ENCODE data around the gene MSS51. TPM values are rescaled to one million over a fixed set of nuclear protein-coding genes. Genes with fewer than 3 reads are reported as not detected.

Gene MSS51
- total RNA-seq, 4 donors from 2014 or later, result 1.0 to 4.6 (median 2.0) TPM

GRCh38 chr10:73408061-73408460 lies 25.3 kb downstream of the MSS51 start:
- no peak for ATAC-seq (ENCODE audit: low FRiP score)
- TF ChIP-seq CTCF (IDR thresholded peaks at IDR 0.05), result no peak
- no peak for DNase-seq (ENCODE audit: low spot score)

DNA sequence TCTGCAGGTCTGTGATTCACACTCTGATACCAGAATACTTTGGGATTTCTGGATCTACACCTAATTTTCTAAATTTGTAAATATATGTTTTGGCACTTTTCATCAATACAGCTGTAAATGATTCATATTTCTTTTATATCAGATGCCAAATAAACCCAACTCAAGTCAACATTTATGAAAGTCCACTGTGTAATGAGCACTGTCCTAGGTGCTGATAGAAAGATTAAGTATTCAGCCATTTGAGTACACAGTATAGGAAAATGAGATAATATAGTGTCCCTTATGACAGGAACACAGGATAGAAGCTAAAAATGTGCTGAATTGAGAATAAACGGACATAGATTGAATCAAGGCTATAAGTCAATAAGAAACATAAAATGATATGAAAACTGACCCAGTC lies 25.9 kb downstream of the MSS51 start:
- TF ChIP-seq CTCF (IDR thresholded peaks at IDR 0.05), result no peak
- ATAC-seq (ENCODE audit: low FRiP score) (no peak), DNase-seq (ENCODE audit: low spot score) (no peak)

GRCh38 chr10:73406846-73407245 lies 26.5 kb downstream of the MSS51 start:
- no peak for TF ChIP-seq CTCF (IDR thresholded peaks at IDR 0.05)
- DNase-seq (ENCODE audit: low spot score), result no peak

GRCh38 chr10:73405556-73405955 lies 27.8 kb downstream of the MSS51 start:
- no peak for TF ChIP-seq CTCF (IDR thresholded peaks at IDR 0.05)

More at GRCh38 chr10:73406846-73407245, 26.5 kb downstream of the MSS51 start:
- ATAC-seq (ENCODE audit: low FRiP score), result no peak

DNA sequence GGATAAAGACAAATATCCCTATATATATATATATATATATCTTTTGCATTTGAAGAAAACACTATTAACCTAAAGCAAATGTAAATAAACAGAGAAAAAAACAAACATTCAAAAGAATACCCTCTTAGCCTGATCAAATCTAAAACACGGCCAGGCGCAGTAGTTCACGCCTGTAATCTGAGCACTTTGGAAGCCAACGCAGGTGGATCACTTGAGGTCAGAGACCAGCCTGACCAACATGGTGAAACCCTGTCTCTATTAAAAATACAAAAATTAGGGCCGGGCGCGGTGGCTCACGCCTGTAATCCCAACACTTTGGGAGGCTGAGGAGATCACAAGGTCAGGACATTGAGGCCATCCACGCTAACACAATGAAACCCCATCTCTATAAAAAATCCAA lies 28.7 kb downstream of the MSS51 start:
- TF ChIP-seq CTCF (IDR thresholded peaks at IDR 0.05), result no peak
- no peak for ATAC-seq (ENCODE audit: low FRiP score)
- DNase-seq (ENCODE audit: low spot score), result no peak

More at GRCh38 chr10:73405556-73405955, 27.8 kb downstream of the MSS51 start:
- no peak for ATAC-seq (ENCODE audit: low FRiP score)
- DNase-seq (ENCODE audit: low spot score), result no peak

DNA sequence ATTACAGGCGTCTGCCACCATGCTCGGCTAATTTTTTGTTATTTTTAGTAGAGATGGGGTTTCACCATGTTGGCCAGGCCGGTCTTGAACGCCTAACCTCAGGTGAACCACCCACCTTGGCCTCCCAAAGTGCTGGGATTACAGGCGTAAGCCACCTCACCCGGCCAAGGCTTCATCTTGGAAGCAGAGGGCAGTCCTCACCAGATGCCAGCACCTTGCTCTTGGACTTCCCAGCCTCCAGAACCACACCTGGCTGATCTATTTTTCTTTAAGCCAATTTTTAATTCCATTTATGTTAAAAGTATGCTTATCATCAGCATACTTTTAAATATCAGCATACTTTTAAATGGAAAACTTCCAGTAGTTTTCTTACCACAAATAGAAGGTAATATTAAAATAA lies 31.7 kb downstream of the MSS51 start:
- DNase-seq (ENCODE audit: low spot score) (no peak), ATAC-seq (ENCODE audit: low FRiP score) (no peak)
- TF ChIP-seq CTCF (IDR thresholded peaks at IDR 0.05), result no peak

GRCh38 chr10:73399063-73399462 lies 34.3 kb downstream of the MSS51 start:
- no peak for TF ChIP-seq CTCF (IDR thresholded peaks at IDR 0.05)
- DNase-seq (ENCODE audit: low spot score) (no peak), ATAC-seq (ENCODE audit: low FRiP score) (no peak)
